A549 (cell line): Measurements from ENCODE around the gene TNFRSF21. TPM values are rescaled to one million over a fixed set of nuclear protein-coding genes. Genes with fewer than 3 reads are reported as not detected.

ENCODE experiments used
- ATAC-seq, 2 experiments: fragments of 200-7000 bp in 1 of 2; fragments of >200 bp in 1 of 2; cut with Nextera tagmentation in 1 of 2; cut with Tn5 transposase in 1 of 2; 3 replicates each; pipeline versions ENCODE4 v1.8.0 to v1.9.1; 2018 to 2020; ENCODE audit warnings: mild to moderate bottlenecking in 1 of 2, moderate library complexity in 1 of 2
- CTCF ChIA-PET: fragments of 300-600 bp; sonication (Branson Sonifier 250); formaldehyde crosslinking; extraction: SDS; loops from one replicate; lab custom pipeline; 2021; ENCODE audit warnings: antibody characterized with exemption, inconsistent platforms; lab: Yijun Ruan, JAX
- POLR2A ChIA-PET: fragments of 350-600 bp; formaldehyde crosslinking; extraction: SDS; loops from one replicate; lab custom pipeline; 2021; ENCODE audit warnings: antibody characterized with exemption, inconsistent platforms; lab: Yijun Ruan, JAX
- DNase-seq, 2 experiments: peaks; one replicate each; pipeline versions ENCODE4 v3.0.0 to v3.0.0-alpha.2; 2011 to 2016; ENCODE audit warnings: low read depth in 1 of 2, low spot score in 1 of 2
- FAIRE-seq: peaks from 2 replicates; lab custom pipeline; 2011; peaks lifted over from hg19 to GRCh38; lab: Jason Lieb, UNC
- H3K27ac ChIP-seq, 2 experiments: fragments of >200 bp; sonication (Bioruptor Twin); formaldehyde crosslinking; 3 replicates each; pipeline ENCODE4 v1.5.1; 2016 to 2017
- H3K4me1 ChIP-seq: fragments of >200 bp; sonication (Bioruptor Twin); formaldehyde crosslinking; 3 replicates; pipeline ENCODE4 v1.6.1; 2016
- H3K4me2 ChIP-seq: fragments of >200 bp; sonication (Bioruptor Twin); formaldehyde crosslinking; 3 replicates; pipeline ENCODE4 v1.6.1; 2016
- H3K4me3 ChIP-seq: fragments of >200 bp; sonication (Bioruptor Twin); formaldehyde crosslinking; 3 replicates; pipeline ENCODE4 v1.5.1; 2016
- H3K9me3 ChIP-seq: fragments of >200 bp; sonication (Bioruptor Twin); formaldehyde crosslinking; 3 replicates; pipeline ENCODE4 v1.6.1; 2016
- BHLHE40 ChIP-seq: IDR thresholded peaks from 2 replicates; pipeline ENCODE4 v1.6.1; 2012; ENCODE audit warnings: low read depth, low read length, inconsistent platforms
- CBX8 ChIP-seq: fragments of 200-600 bp; sonication (generic); IDR thresholded peaks from 2 replicates; pipeline ENCODE4 v1.6.1; 2016
- CEBPB ChIP-seq, 2 experiments: fragments of >200 bp in 1 of 2; sonication (Bioruptor Twin) in 1 of 2; formaldehyde crosslinking in 1 of 2; IDR thresholded peaks; 2 replicates each; pipeline ENCODE4 v1.6.1; 2012 to 2016
- CHD2 ChIP-seq: fragments of 150-350 bp; IDR thresholded peaks from 2 replicates; pipeline ENCODE4 v1.6.1; 2014; ENCODE audit warnings: low read length; ENCODE audit not compliant: partially characterized antibody
- CHD4 ChIP-seq: fragments of 200-600 bp; sonication (generic); IDR thresholded peaks from 2 replicates; pipeline ENCODE4 v1.6.1; 2016; ENCODE audit warnings: antibody characterized with exemption, mild to moderate bottlenecking, borderline replicate concordance
- EP300 ChIP-seq, 2 experiments: fragments of >200 bp; sonication (Bioruptor Twin); formaldehyde crosslinking; IDR thresholded peaks; 2 replicates in 1 of 2; 3 replicates in 1 of 2; pipeline ENCODE4 v1.6.1; 2016 to 2017
- ESRRA ChIP-seq: fragments of 150-350 bp; IDR thresholded peaks from 2 replicates; pipeline ENCODE4 v1.6.1; 2014; ENCODE audit warnings: mild to moderate bottlenecking, low read length, borderline replicate concordance
- HES2 ChIP-seq: fragments of >200 bp; sonication (Bioruptor Twin); formaldehyde crosslinking; IDR thresholded peaks from 2 replicates; pipeline ENCODE4 v1.6.1; 2016
- HOXA7 ChIP-seq: fragments of 250-450 bp; sonication (Bioruptor Pico); IDR thresholded peaks from 2 replicates; pipeline ENCODE4 v1.5.0; 2020; ENCODE audit warnings: mild to moderate bottlenecking, moderate library complexity
- HOXB13 ChIP-seq: fragments of 250-450 bp; sonication (Bioruptor Pico); IDR thresholded peaks from 2 replicates; pipeline ENCODE4 v1.5.0; 2020; ENCODE audit warnings: low read depth, mild to moderate bottlenecking, moderate library complexity
- HOXB5 ChIP-seq: fragments of 250-450 bp; sonication (Bioruptor Pico); IDR thresholded peaks from 2 replicates; pipeline ENCODE4 v1.5.0; 2020; ENCODE audit warnings: mild to moderate bottlenecking, moderate library complexity
- JUN ChIP-seq, 2 experiments: fragments of >200 bp; sonication (Bioruptor Twin); formaldehyde crosslinking; IDR thresholded peaks; 2 replicates in 1 of 2; 3 replicates in 1 of 2; pipeline ENCODE4 v1.6.1; 2016 to 2017
- KDM1A ChIP-seq: fragments of 200-600 bp; sonication (generic); IDR thresholded peaks from 2 replicates; pipeline ENCODE4 v1.6.1; 2016; ENCODE audit warnings: low read depth, mild to moderate bottlenecking
- KDM5A ChIP-seq: fragments of 200-600 bp; sonication (generic); IDR thresholded peaks from 2 replicates; pipeline ENCODE4 v1.6.1; 2016; ENCODE audit warnings: antibody characterized with exemption, mild to moderate bottlenecking
- NPAS2 ChIP-seq: fragments of 250-450 bp; sonication (Bioruptor Pico); IDR thresholded peaks from 2 replicates; pipeline ENCODE4 v1.8.0; 2022; ENCODE audit warnings: mild to moderate bottlenecking, moderate library complexity, borderline replicate concordance
- RNF2 ChIP-seq: fragments of 200-600 bp; sonication (generic); IDR thresholded peaks from 2 replicates; pipeline ENCODE4 v1.6.1; 2016; ENCODE audit warnings: low read depth, mild to moderate bottlenecking, antibody characterized with exemption, moderate library complexity, borderline replicate concordance
- SREBF2 ChIP-seq: fragments of 450-650 bp; IDR thresholded peaks from 2 replicates; pipeline ENCODE4 v1.6.1; 2014; ENCODE audit warnings: mild to moderate bottlenecking, moderate library complexity
- TP53 ChIP-seq: fragments of 250-450 bp; sonication (Bioruptor Pico); IDR thresholded peaks from 2 replicates; pipeline ENCODE4 v1.5.0; 2021; ENCODE audit warnings: mild to moderate bottlenecking, moderate library complexity
- ZC3H11A ChIP-seq: fragments of 450-650 bp; IDR thresholded peaks from 2 replicates; pipeline ENCODE4 v1.6.1; 2014; ENCODE audit warnings: antibody characterized with exemption, mild to moderate bottlenecking
- ZFP36 ChIP-seq: fragments of 450-650 bp; IDR thresholded peaks from 2 replicates; pipeline ENCODE4 v1.6.1; 2014; ENCODE audit warnings: borderline replicate concordance; ENCODE audit not compliant: partially characterized antibody
- ZNF302 ChIP-seq: fragments of 250-450 bp; sonication (Bioruptor Pico); IDR thresholded peaks from 2 replicates; pipeline ENCODE4 v1.9.0; 2021; ENCODE audit warnings: inconsistent platforms, mild to moderate bottlenecking, moderate library complexity
- WGBS: methylation state at CpG from one replicate; pipeline ENCODE4 v1.1.6; 2017; ENCODE audit errors: missing lambda C conversion rate; 5-methylcytosine and 5-hydroxymethylcytosine counted together
- polyA plus RNA-seq, 4 experiments: library from polyadenylated mRNA; depleted of rRNA in 3 of 4; stranded (reverse); fragments of >200 nt; fragmentation: RNase III in 1 of 4; extraction: RNeasy Plus Mini Kit Qiagen cat#74134 plus additional on column Dnase treatment in 1 of 4; gene quantifications; 2 replicates in 3 of 4; 3 replicates in 1 of 4; pipeline ENCODE4 v1.2.3, GENCODE V29; 2011 to 2017
- TF ChIP-seq, protein P1 (sequence below): fragments of 200-600 bp; sonication (generic); IDR thresholded peaks from 2 replicates; pipeline ENCODE4 v1.6.1; 2016; ENCODE audit warnings: antibody characterized with exemption, mild to moderate bottlenecking, moderate library complexity
- TF ChIP-seq, protein P2 (sequence below): fragments of 150-350 bp; IDR thresholded peaks from 2 replicates; pipeline ENCODE4 v1.6.1; 2014; ENCODE audit warnings: low read depth, mild to moderate bottlenecking, low read length
- TF ChIP-seq, protein P3 (sequence below): IDR thresholded peaks from 2 replicates; pipeline ENCODE4 v1.6.1; 2012

The TNFRSF21 gene
- polyA plus RNA-seq, 2 of the 4 experiments (the other 2 are of a cell fraction), result 14.1 to 15.6 TPM

- H3K4me1 ChIP-seq, result peaks cover 21% of the 10 kb centered on the region
- TF ChIP-seq ZC3H11A (no peak), CHD4 (no peak), NPAS2 (no peak), KDM5A (no peak), RNF2 (no peak), HOXA7 (CRISPR knock-in tag) (no peak), CEBPB (IDR thresholded peaks at IDR 0.05) (no peak), KDM1A (no peak)
- H3K4me2 ChIP-seq, result no peak overlapping the region
- POLR2A ChIA-PET, result no interaction called here
- WGBS, result 77% methylated on average over 5 of the region's 6 CpGs
- FAIRE-seq (no peak), ATAC-seq (no peak), DNase-seq (no peak)
- H3K4me3 ChIP-seq, result no peak overlapping the region
- peak overlapping the region in 1 of 2 experiments; percentile 54; a peak in 1 of 6 replicates for H3K27ac ChIP-seq
- CTCF ChIA-PET, result interaction anchor here (1.1 to 1.7 kb wide), 2 partner anchors 14 to 86 kb away, joined by 3 to 5 read pairs; no protein-coding TSS in a partner anchor
- H3K9me3 ChIP-seq, result 0 out of 3 replicates have a peak, but pooled peaks cover 6% of the 10 kb centered on the region
Measured at GRCh38 chr6:47182291-47182957, 127.3 kb downstream of the TNFRSF21 start.

- Histone ChIP-seq H3K4me3 (no peak overlapping the region), H3K9me3 (0 out of 3 replicates have a peak, but pooled peaks cover 6% of the 10 kb centered on the region), H3K27ac (peak overlapping the region; percentile 59 to 65; a peak in 3 of 6 replicates), H3K4me1 (peaks cover 18% of the 10 kb centered on the region), H3K4me2 (no peak overlapping the region)
- DNase-seq, result no peak
- TF ChIP-seq ESRRA, result no peak
- no peak for TF ChIP-seq SREBF2
- TF ChIP-seq JUN (IDR thresholded peaks at IDR 0.05), result no peak
- TF ChIP-seq TP53, result no peak
- TF ChIP-seq EP300 (IDR thresholded peaks at IDR 0.05), result no peak
- no peak for TF ChIP-seq NPAS2
- TF ChIP-seq ZNF302 (CRISPR knock-in tag), result no peak
- TF ChIP-seq KDM1A, result no peak
- no peak for TF ChIP-seq CHD4
- no peak for TF ChIP-seq CHD2
- no peak for TF ChIP-seq ZFP36
- TF ChIP-seq HOXA7 (CRISPR knock-in tag), result no peak
- no peak for TF ChIP-seq HOXB13 (CRISPR knock-in tag)
- TF ChIP-seq, protein P1, sequence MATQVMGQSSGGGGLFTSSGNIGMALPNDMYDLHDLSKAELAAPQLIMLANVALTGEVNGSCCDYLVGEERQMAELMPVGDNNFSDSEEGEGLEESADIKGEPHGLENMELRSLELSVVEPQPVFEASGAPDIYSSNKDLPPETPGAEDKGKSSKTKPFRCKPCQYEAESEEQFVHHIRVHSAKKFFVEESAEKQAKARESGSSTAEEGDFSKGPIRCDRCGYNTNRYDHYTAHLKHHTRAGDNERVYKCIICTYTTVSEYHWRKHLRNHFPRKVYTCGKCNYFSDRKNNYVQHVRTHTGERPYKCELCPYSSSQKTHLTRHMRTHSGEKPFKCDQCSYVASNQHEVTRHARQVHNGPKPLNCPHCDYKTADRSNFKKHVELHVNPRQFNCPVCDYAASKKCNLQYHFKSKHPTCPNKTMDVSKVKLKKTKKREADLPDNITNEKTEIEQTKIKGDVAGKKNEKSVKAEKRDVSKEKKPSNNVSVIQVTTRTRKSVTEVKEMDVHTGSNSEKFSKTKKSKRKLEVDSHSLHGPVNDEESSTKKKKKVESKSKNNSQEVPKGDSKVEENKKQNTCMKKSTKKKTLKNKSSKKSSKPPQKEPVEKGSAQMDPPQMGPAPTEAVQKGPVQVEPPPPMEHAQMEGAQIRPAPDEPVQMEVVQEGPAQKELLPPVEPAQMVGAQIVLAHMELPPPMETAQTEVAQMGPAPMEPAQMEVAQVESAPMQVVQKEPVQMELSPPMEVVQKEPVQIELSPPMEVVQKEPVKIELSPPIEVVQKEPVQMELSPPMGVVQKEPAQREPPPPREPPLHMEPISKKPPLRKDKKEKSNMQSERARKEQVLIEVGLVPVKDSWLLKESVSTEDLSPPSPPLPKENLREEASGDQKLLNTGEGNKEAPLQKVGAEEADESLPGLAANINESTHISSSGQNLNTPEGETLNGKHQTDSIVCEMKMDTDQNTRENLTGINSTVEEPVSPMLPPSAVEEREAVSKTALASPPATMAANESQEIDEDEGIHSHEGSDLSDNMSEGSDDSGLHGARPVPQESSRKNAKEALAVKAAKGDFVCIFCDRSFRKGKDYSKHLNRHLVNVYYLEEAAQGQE, result no peak
- no peak for TF ChIP-seq CBX8
- TF ChIP-seq BHLHE40, result no peak
- no peak for TF ChIP-seq HOXB5
- TF ChIP-seq, protein P2, sequence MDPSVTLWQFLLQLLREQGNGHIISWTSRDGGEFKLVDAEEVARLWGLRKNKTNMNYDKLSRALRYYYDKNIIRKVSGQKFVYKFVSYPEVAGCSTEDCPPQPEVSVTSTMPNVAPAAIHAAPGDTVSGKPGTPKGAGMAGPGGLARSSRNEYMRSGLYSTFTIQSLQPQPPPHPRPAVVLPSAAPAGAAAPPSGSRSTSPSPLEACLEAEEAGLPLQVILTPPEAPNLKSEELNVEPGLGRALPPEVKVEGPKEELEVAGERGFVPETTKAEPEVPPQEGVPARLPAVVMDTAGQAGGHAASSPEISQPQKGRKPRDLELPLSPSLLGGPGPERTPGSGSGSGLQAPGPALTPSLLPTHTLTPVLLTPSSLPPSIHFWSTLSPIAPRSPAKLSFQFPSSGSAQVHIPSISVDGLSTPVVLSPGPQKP, result no peak
- TF ChIP-seq HES2, result no peak
- TF ChIP-seq, protein P3, sequence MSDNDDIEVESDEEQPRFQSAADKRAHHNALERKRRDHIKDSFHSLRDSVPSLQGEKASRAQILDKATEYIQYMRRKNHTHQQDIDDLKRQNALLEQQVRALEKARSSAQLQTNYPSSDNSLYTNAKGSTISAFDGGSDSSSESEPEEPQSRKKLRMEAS, result no peak
- CTCF ChIA-PET, result interaction anchor here (1.1 to 1.7 kb wide), 2 partner anchors 14 to 86 kb away, joined by 3 to 5 read pairs; no protein-coding TSS in a partner anchor
- WGBS, result 91% methylated on average over 5 of the region's 5 CpGs
- no peak for ATAC-seq
- POLR2A ChIA-PET, result no interaction called here
- no peak for FAIRE-seq
Measured at GRCh38 chr6:47181681-47182080, 128.0 kb downstream of the TNFRSF21 start.

Other genes starting within 250 kb of the TNFRSF21 start
- 24.5 and 35.7 TPM in 2 replicates for gene CD2AP, start 167.9 kb upstream of the TNFRSF21 start, polyA plus RNA-seq (2011; rRNA removed)
- 17.0 to 18.8 TPM (median 18.0 TPM) in 3 replicates for gene CD2AP, start 167.9 kb upstream of the TNFRSF21 start, polyA plus RNA-seq (2017; fragmentation: RNase III; extraction: RNeasy Plus Mini Kit Qiagen cat#74134 plus additional on column Dnase treatment)